HG02970 (cell line): ENCODE data around the gene PFKM.

Source experiments
- ATAC-seq: cut with Tn5 transposase; IDR thresholded peaks from one replicate; pipeline ENCODE4 v1.9.1; 2021; ENCODE audit warnings: mild to moderate bottlenecking, moderate library complexity, moderate number of reproducible peaks; ENCODE audit not compliant: unreplicated experiment, low FRiP score

The PFKM gene

DNA sequence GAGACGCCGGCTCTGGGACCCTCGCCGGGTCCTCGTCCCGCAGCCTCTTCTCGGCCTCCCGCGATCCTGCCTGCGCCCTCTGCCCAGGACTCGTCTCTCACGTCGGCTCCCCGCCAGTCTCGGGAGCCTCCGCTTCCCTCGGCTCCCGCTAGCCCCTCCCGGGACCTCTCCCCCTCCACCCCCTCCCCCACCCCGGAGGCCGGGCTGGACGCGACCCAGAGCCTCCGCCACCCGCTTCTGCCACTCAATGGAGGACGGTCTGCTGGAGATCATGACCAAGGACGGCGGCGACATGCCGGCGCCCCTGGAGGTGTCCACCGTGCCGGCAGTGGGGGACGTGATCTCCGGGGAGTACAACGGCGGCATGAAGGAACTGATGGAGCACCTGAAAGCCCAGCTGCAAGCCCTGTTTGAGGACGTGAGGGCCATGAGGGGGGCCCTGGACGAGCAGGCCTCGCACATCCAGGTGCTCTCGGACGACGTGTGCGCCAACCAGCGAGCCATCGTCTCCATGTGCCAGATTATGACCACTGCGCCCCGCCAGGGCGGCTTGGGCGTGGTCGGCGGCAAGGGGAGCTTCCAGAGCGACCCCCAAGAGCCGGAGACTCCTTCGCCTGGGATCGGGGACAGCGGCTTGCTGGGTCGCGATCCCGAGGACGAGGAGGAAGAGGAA is 64.8 kb downstream of the PFKM start:
- ATAC-seq, result no peak

DNA sequence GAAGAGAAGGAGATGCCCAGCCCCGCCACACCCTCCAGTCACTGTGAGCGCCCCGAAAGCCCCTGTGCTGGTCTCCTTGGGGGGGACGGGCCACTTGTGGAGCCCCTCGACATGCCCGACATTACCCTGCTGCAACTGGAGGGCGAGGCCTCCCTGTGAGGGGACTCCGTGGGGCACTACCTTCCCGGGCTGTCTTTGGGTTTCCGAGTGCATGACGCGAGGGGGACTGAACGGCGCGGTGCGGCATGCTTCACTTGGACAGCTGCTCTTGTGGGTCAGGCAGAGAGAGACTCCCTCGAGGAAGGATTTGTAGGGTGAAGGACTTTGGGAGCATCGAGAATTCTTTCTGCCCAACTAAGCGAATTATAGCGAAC is 65.4 kb downstream of the PFKM start:
- ATAC-seq, result no peak

DNA sequence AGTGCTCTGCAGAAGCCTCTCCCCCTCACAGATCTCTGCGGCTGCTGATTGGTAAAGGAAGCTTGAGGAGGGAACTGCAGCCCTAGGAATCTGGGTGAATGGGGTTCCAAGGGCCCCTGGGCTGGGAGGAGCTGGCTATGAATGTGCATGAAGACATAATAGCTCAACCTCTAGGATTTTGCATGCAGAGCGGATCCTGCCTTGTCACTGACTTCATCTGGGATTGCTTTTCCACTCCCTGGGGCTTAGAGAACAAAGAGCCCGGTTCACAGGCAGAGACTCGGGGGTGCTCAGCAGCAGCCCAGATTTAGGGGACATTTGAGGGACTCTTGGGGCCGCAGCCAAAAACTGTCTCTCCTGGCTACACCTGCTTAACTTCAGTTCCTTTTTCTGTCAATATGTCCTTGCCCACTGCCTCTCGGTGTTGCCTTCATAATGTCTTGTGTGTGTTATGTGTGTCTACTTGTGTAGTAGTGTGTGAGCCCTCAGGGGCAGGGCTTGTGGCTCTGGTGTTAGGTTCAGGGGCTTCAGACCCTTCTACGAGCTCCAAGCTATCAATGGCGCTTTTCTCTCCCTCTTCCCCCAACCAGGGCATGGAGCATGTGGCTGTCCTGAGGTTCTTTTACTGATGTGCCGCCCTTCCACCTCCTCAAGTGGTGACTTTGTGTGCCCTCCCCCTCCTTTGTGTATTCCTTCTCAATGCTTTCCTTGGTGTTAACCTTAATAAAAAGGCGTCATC is 66.2 kb downstream of the PFKM start:
- ATAC-seq, result no peak

DNA sequence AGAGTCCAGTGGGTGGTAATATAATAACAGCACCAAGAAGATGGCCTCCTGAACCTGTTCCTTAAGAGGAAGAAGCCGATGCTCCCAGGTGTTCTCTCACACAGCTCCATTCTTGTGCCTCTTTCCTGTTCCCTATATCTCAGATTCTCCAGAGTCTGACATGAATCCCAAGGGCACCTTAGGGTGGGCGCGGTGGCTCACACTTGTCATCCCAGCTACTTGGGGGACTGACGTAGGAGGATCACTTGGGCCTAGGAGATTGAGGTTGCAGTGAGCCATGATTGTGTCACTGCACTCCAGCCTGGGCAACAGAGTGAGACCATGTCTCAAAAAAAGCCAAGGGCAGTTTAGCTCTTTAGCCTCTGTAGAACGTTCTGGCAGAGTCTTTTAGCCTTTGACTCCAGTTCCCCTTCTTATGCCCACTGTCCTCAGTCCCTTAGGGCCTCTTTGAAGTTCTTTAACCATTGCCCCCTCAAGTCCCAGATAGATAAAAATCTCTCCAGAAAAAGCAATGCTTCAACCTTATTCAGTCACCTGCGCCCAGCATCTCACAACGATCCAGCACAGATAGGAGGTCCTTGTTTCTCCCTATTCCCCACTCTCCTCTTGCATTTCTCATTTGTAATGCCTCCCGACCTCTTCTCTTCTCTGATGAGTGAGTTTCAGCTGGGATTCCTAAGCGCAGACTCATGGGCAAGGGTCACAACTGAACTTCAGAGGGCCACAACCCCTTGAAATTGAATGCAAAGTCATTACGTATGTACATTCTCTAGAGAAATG is 68.9 kb downstream of the PFKM start:
- ATAC-seq, result no peak

DNA sequence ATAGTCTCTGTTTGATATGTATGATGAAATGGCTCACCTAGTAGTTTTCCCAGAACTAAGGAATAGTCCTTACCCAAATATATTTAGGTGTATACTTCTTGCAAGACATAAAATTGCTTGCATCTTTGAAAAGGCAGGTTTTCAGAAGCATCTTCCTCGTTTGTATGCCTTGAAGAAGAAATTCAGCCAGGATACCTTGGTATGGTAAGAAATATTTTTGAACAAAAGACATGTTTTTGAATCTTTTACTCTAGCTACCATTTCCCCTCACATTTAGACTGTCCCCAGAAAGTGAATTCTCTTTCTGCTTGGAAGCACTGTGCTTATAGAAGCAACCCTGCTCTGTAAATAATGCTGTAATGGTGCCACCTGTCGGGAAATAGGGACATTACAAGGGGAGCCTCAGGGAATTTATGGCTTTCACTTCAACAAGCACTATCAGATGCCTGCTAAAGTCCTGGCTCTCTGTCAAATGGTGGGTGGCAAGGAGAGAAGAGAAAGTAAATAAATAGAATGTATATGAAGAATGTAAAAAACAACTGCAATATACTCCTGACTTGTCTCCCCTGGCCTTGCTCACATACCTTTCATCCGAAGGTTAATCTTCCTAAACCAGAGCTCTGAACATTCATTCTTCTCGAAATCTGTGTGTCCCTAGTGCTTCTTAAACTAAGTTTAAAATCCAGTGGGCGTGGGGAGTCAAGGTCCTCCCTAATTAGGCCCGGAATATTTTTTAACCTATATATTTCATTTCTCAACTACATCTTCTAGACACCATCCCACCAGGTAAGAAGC is 70.4 kb downstream of the PFKM start:
- no peak for ATAC-seq

DNA sequence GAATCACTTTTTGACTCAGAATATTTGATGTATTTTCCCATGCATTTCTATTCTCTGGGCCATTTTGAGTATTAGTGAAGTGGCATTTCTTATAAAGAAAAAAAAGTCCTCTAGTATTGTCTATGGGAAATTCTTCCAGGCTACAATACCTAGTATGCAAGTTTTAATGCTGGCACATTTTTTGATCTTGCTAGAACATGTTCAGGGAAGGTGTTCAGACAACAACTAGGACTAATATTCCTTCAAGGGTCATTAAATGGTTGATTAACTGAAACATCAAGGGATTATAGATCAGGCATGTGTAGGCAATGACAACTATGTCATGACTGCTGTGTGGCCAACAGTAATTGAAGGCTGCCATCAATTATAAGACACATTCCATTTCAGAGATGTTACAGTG is 71.9 kb downstream of the PFKM start:
- no peak for ATAC-seq

DNA sequence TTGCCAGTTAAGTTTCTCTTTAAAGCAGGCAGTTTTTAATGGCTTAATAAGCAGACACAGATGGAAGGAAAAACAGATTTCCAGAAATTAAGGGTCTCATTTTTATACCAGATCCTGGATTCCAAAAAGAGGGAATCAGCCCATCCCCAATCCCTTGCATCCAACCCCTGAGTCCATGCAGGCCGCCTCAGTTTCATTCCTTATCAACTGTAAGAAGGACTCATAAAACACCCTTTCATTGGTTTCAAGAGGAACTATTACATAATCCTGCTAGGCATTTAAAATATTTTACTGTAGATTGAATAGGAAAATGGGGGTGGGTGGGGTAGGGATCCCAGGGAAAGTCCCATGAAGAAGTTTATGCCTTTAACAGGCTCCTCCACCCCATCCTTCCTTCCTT is 73.7 kb downstream of the PFKM start:
- ATAC-seq, result no peak

DNA sequence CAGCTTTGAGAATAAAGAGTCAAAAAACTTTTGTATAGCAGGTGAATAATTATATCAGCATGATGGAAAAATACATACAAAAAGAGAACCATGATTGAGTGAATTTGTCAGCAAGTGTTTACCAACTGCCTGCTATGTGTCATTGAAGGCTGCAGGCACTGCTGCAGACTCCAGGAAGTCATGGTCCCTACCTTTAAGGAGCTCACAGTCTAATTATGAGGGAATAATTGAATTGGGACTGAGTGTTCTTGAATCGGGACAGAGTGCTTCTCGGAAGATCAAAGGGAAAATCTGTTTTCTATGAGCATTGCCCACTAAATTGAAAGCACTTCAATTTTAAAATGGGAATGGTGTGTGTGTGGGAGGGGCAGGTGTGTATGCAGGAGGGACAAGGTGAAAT is 74.5 kb downstream of the PFKM start:
- ATAC-seq, result no peak

DNA sequence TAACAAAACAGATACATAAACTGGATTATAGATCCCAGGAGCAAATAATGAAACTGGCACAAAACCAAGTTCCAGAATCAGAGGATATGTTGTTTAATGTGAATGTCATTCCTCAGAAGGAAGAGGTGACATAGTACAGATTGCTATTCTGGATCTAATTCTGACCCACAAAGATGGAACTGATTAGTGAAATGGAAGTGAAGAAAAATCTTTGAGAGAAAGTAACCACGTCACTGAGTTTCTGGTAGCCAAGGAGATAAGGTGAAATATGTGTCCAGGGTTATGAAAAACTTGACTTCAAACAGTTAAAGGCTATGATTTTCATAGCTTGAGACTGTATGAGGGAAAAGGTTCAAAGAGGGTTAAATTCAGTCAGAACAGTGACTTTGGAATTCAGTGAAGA is 75.6 kb downstream of the PFKM start:
- no peak for ATAC-seq
